GM12878 (cell line): ENCODE results near the gene NASP.

Source experiments
- TAF1 ChIP-seq: IDR thresholded peaks from 2 replicates; pipeline ENCODE4 v1.6.1; 2011; ENCODE audit warnings: mild to moderate bottlenecking, low read depth, low read length, borderline replicate concordance
- TARDBP ChIP-seq: IDR thresholded peaks from 2 replicates; pipeline ENCODE4 v1.6.1; 2016; ENCODE audit warnings: borderline replicate concordance
- YY1 ChIP-seq: IDR thresholded peaks from 2 replicates; pipeline ENCODE4 v1.6.1; 2011; ENCODE audit warnings: low read depth, mild to moderate bottlenecking, low read length

DNA sequence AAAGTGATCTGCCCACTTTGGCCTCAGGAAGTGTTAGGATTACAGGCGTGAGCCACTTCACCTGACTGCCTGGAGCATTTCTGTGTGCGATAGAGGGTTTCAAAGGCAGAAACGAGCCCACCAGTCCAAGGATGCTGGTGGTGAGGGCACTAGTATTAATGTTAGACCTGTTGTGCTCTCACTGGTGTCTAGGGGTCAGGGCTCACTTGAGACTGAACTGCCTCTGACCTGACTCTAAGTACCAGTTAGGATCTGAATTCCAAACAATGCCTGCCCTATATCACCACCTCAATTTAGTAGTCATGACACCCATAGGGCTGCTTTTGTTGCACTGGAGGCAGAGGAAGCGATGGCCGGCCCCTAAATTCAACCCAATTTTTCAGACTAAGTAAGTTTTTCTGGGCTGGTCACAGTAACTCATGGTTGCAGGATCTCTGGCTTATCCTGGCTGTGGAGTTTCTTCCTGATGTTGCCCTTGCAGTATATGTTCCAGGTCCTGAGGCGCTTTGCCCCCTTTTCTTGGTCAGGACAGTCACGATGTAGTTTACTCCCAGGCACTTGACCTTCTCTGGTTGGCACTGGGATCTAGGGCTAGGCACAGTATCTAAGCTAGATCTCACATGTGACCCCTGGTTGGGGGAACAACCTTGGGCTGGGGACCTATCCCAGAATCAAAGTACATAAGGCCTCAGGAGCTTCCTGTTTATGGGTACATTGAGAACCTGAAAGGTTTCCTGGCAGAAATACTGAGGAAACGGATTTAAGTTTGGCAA is 35.5 kb downstream of the NASP start:
- TF ChIP-seq TARDBP (no peak), YY1 (no peak), TAF1 (no peak)
